ENCODE results near the gene ABHD18.
"Not testable (repeated sequence)": the region's sequence is repeated elsewhere in the genome, so short reads cannot be mapped to it uniquely, and the experiment has no call there.

ABHD18 gene

GRCh38 chr4:127965062-127965802 lies at the start of gene ABHD18, which contains the start of gene MFSD8:
Gene ABHD18 (plus strand): TSS chr4:127965406. CDS start chr4:127982956, 17,550 bp downstream.
Gene MFSD8 (minus strand): TSS chr4:127965173. CDS start chr4:127965133, 40 bp downstream.
- peak; percentile 98 for DNase-seq

GRCh38 chr4:127916512-127916911 lies 48.7 kb upstream of the ABHD18 start:
- DNase-seq: no peak

GRCh38 chr4:127917151-127917550 lies 48.1 kb upstream of the ABHD18 start:
- no peak for DNase-seq

DNA sequence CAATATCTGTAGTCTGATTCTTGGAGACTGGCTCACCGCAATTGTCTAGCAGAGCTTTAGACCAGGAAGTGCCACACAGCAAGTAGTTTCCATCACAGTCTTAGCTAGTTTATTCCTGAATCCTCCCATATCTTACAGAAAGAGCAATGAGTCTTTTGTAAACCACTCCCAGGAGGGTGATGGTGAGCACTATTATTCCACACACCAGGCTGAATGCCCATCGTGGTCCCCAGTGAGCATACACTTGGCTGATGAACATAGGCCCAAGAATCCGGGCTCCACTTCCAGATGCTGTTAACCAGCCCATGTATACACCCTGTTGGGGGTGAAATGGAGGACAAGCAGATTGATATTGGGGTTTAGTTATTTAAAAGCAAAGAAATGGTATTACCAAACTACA lies 44.7 kb upstream of the ABHD18 start:
- DNase-seq: no peak

- no peak for DNase-seq
Measured at GRCh38 chr4:127922226-127922625, 43.0 kb upstream of the ABHD18 start.

DNA sequence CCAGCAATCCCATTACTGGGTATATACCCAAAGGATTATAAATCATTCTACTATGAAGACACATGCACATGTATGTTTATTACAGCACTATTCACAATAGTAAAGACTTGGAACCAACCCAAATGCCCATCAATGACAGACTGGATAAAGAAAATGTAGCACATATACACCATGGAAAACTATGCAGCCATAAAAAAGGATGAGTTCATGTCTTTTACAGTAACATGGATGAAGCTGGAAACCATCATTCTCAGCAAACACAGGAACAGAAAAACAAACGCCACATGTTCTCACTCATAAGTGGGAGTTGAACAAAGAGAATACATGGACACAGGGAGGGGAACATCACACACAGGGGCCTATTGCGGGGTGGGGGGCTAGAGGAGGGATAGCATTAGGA lies 39.5 kb upstream of the ABHD18 start:
- not testable (repeated sequence) for DNase-seq

- no peak for DNase-seq
Measured at GRCh38 chr4:127930175-127930574, 35.0 kb upstream of the ABHD18 start.

DNA sequence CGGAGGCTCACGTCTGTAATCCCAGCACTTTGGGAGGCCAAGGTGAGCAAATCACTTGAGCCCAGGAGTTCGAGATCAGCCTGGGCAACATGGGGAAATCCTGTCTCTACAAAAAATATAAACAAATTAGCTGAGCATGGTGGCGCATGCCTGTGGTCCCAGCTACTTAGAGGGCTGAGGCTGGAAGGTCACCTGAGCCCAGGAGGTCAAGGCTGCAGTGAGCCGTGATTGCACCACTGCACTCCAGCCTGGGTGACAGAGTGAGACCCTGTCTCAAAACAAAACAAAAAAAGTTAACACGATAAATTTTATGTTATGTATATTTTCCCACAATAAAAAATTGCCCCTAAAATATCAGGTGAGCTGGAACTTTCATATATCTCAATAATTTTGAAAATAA lies 33.4 kb upstream of the ABHD18 start:
- DNase-seq: not testable (repeated sequence)

DNA sequence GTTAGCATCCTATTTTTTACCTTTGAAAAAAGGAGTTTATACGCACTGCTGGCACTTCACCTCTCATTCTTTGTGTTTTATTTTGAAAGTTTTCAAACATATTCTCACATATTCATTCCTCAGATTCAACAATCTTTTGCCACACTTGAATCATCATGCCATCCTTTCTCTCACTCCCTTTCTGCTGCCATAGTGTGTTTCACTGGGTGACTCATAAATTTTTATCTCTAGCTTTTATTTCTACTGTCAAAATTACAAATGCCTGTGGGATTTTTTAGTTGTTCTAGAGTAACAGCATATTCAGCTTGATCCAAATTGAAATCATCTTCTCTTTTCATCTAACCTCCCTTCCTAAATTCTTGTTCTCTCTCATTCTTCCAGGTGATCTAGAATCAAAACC lies 28.2 kb upstream of the ABHD18 start:
- no peak for DNase-seq

- DNase-seq: no peak
Measured at GRCh38 chr4:127957105-127957504, 8.1 kb upstream of the ABHD18 start.

DNA sequence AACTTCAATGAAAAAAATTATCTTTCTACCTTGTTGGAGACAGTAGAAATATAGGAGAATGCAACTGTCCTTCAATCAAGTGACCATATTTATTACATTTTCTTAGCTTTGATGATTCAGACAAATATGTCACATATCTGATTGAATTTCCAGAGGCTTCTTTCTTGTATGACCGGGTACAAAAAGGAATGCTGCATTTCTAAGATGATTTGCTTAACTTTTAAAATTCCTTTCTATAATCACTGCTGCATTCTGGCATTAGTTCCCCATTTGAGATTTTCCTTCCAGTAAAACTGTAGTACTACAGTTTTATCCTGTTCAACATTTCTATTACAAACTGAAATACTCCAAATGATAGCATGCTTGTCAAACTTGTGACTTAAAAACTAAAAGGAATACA lies 5.4 kb upstream of the ABHD18 start:
- no peak for DNase-seq

DNA sequence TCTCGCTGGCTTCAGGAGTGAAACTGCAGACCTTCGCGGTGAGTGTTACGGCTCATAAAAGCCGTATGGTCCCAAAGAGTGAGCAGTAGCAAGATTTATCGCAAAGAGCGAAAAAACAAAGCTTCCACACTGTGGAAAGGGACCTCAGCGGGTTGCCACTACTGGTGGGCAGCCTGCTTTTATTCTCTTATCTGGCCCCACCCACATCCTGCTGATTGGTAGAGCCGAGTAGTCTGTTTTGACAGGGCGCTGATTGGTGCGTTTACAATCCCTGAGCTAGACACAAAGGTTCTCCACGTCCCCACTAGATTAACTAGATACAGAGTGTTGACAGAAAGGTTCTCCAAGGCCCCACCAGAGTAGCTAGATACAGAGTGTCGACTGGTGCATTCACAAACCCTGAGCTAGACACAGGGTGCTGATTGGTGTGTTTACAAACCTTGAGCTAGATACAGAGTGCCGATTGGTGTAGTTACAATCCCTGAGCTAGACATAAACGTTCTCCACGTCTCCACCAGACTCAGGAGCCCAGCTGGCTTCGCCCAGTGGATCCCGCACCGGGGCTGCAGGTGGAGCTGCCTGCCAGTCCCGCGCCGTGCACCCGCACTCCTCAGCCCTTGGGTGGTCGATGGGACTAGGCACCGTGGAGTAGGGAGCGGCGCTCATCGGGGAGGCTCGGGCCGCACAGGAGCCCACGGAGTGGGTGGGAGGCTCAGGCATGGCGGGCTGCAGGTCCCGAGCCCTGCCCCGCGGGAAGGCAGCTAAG lies 1.4 kb upstream of the ABHD18 start:
- DNase-seq: not testable (repeated sequence)

DNA sequence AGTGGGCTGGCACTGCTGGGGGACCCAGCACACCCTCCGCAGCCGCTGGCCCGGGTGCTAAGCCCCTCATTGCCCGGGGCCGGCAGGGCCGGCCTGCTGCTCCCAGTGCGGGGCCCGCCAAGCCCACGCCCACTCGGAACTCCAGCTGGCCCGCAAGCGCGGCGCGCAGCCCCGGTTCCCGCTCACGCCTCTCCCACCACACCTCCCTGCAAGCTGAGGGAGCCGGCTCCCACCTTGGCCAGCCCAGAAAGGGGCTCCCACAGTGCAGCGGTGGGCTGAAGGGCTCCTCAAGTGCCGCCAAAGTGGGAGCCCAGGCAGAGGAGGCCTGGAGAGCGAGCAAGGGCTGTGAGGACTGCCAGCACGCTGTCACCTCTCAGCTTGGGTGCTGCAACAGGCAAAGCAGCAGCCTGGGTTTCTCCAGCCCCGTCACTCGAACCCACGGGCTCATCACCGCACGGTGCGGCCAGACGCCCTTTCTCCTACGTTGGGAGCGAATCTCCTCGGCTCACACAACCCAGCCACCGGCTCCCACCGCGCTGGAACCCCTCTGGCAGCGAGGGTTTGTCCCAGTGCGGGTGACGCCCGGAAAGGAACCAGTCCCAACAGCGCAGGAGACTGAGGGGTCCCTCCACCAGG lies 662 bp upstream of the ABHD18 start:
- DNase-seq: not testable (repeated sequence)

- DNase-seq: peak; percentile 73
Measured at GRCh38 chr4:127965803-127966175, 583 bp downstream of the ABHD18 start.

GRCh38 chr4:127967141-127967775 lies 2.1 kb downstream of the ABHD18 start:
- DNase-seq: no peak

DNA sequence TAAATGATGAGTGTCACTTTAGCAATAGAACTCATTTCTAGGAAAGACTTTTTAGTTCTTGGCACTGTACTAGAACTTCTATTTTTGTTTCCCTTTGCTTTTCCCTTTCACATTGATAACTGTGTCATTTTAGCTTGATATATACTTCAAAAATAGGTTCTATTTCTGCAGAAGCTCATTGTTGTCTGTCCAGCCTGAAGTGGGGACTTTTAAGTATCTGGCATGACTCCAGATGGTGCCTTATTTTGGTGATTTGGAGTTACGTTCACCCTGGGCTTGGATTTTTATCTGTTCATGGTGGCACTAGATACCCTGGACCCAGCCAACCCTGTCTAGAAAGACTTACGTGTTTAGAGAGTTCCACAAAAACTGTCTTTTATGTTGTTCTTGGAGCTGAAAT lies 3.4 kb downstream of the ABHD18 start:
- DNase-seq: no peak

DNA sequence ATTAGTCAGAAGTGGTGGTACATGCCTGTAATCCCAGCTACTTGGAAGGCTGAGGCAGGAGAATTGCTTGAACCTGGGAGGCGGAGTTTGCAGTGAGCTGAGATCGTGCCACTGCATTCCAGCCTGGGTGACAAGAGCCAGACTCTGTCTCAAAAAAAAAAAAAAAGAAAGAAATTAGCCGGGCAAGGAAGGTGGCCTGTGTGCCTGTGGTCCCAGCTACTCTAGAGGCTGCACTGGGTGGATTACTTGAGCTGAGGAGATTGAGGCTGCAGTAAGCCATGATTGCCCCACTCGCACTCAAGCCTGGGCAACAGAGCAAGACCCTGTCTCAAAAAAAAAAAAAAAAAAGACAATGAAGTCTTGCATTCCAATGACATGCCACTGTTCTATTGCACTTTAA lies 5.7 kb downstream of the ABHD18 start:
- not testable (repeated sequence) for DNase-seq

- no peak for DNase-seq
Measured at GRCh38 chr4:127975121-127975770, 10.0 kb downstream of the ABHD18 start.

DNA sequence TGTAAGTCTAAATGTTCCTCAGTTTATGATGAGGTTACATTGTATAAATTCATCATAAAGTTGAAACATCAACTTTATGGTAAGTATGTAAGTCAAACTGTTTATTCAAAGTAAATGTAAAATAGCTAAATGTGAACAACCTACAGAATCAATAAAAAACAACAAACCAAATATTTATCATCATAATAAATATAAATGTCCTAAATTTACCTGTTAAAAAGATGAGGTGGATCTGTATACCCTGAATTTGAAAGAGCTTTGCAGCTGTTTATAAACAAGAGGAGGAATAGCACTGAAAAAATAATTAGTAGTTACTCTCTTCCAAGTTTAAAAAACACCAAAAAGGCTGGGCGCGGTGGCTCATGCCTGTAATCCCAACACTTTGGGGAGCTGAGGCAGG lies 13.7 kb downstream of the ABHD18 start:
- no peak for DNase-seq

GRCh38 chr4:127982445-127982844 lies 17.2 kb downstream of the ABHD18 start:
- DNase-seq: no peak

DNA sequence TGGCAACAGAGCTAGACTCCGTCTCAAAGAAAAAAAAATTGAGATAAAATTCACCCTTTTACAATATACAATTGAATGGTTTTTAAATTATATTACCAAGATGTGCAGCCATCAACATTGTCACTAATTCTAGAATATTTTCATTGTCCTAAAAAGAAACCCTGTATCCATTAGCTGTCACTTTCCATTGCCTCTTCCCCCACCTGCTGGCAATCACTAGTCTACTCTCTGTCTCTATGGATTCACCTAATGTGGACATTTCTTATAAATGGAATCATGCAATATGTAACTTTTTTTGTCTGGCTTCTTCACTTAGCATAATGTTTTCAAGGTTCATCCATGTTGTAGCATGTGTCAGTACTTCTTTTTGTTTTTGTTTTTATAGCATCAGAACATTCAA lies 20.8 kb downstream of the ABHD18 start:
- no peak for DNase-seq

DNA sequence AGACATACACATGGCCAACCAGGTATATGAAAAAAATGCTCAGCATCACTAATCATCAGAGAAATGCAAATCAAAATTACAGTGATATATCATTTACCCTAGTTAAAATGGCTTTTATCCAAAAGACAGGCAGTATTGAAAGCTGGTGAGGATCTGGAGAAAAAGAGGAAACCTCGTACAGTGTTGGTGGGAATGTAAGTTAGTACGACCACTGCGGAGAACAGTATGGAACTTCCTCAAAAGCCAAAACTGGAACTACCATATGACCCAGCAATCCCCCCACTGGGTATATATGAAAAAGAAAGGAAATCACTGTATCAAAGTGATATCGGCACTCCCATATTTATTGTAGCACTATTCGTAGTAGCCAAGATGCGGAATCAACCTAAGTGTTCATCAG lies 23.4 kb downstream of the ABHD18 start:
- no peak for DNase-seq

GRCh38 chr4:127993151-127993550 lies 27.9 kb downstream of the ABHD18 start:
- DNase-seq: no peak
